Gastrocnemius medialis (tissue), 4 donors: ENCODE measurements around the gene WWOX. TPM values are rescaled to one million over a fixed set of nuclear protein-coding genes. Genes with fewer than 3 reads are reported as not detected.

Experiments
- ATAC-seq, 2 donors: fragments of 150-250 bp; one replicate each; pipeline ENCODE4 v1.9.1; 2016
- DNase-seq, 2 donors: peaks; one replicate each; pipeline ENCODE4 v3.0.0-alpha.2; 2019
- H3K27ac ChIP-seq, 4 donors: fragments of 200-600 bp; sonication (generic); 1 replicate in 1 of 4; 2 replicates in 3 of 4; pipeline ENCODE4 v1.5.1; 2016 to 2018; ENCODE audit warnings: mild to moderate bottlenecking in 2 of 4, moderate library complexity in 1 of 4
- H3K27me3 ChIP-seq, 3 donors: fragments of 200-600 bp; sonication (generic) in 2 of 3; 1 replicate in 1 of 3; 2 replicates in 2 of 3; pipeline versions ENCODE4 v1.5.1 to v1.6.0; 2016 to 2019; ENCODE audit warnings: mild to moderate bottlenecking in 1 of 3, moderate library complexity in 1 of 3
- H3K36me3 ChIP-seq, 2 donors: fragments of 200-600 bp; sonication (generic) in 1 of 2; one replicate each; pipeline ENCODE4 v1.5.1; 2017 to 2018
- H3K4me1 ChIP-seq, 2 donors: fragments of 200-600 bp; sonication (generic) in 1 of 2; one replicate each; pipeline ENCODE4 v1.5.1; 2016 to 2017; ENCODE audit warnings: mild to moderate bottlenecking in 2 of 2
- H3K4me3 ChIP-seq, 4 donors: fragments of 200-600 bp; sonication (generic) in 3 of 4; 1 replicate in 1 of 4; 2 replicates in 3 of 4; pipeline ENCODE4 v1.5.1; 2016 to 2019; ENCODE audit warnings: mild to moderate bottlenecking in 2 of 4
- H3K9me3 ChIP-seq, 3 donors: fragments of 200-600 bp; sonication (generic) in 2 of 3; 1 replicate in 1 of 3; 2 replicates in 2 of 3; pipeline ENCODE4 v1.5.1; 2016 to 2019
- POLR2A ChIP-seq, 2 donors: fragments of 450-650 bp; IDR thresholded peaks; one replicate each; pipeline ENCODE4 v1.6.1; 2017; ENCODE audit warnings: antibody characterized with exemption in 2 of 2, mild to moderate bottlenecking in 2 of 2, moderate library complexity in 2 of 2
- in situ Hi-C, 4 donors: fragments of 200-750 bp; cut with MboI; loops; one replicate each; pipeline versions ENCODE4 v1.15.0 to v1.8.0; 2017; ENCODE audit warnings: low sequenced_read_pairs in 4 of 4
- intact Hi-C: fragments of 100-400 bp; cut with DNase I; formaldehyde crosslinking; loops from one replicate; pipeline ENCODE4 v1.15.1; 2023; ENCODE audit warnings: low total_unique reads
- total RNA-seq, 4 donors: library from RNA; depleted of rRNA; stranded (reverse); fragments of >200 nt; gene quantifications; one replicate each; pipeline versions ENCODE4 v1.1.0 to v1.2.3, GENCODE V29; 2016
- TF ChIP-seq, protein P1 (sequence below), 5 experiments: fragments of 450-650 bp in 3 of 5; fragments of 200-600 bp in 2 of 5; sonication (generic) in 2 of 5; IDR thresholded peaks in 4 of 5; conservative IDR thresholded peaks in 1 of 5; 1 replicate in 4 of 5; 2 replicates in 1 of 5; pipeline ENCODE4 v1.5.1; 2016 to 2019; ENCODE audit warnings: antibody characterized with exemption in 5 of 5, mild to moderate bottlenecking in 3 of 5, moderate library complexity in 3 of 5

The WWOX gene
- total RNA-seq, 4 donors from 2014 or later: 3.3 to 13.0 (median 6.0) TPM

GRCh38 chr16:78642621-78643285, 543.3 kb downstream of the WWOX start:
- H3K4me1 ChIP-seq: no peaks in the 10 kb centered on the region
- in situ Hi-C loops (no loop called here), intact Hi-C loops (no loop called here)
- ATAC-seq (no peak), DNase-seq (no peak)
- no peak for TF ChIP-seq POLR2A (IDR thresholded peaks at IDR 0.05)
- TF ChIP-seq, protein P1, sequence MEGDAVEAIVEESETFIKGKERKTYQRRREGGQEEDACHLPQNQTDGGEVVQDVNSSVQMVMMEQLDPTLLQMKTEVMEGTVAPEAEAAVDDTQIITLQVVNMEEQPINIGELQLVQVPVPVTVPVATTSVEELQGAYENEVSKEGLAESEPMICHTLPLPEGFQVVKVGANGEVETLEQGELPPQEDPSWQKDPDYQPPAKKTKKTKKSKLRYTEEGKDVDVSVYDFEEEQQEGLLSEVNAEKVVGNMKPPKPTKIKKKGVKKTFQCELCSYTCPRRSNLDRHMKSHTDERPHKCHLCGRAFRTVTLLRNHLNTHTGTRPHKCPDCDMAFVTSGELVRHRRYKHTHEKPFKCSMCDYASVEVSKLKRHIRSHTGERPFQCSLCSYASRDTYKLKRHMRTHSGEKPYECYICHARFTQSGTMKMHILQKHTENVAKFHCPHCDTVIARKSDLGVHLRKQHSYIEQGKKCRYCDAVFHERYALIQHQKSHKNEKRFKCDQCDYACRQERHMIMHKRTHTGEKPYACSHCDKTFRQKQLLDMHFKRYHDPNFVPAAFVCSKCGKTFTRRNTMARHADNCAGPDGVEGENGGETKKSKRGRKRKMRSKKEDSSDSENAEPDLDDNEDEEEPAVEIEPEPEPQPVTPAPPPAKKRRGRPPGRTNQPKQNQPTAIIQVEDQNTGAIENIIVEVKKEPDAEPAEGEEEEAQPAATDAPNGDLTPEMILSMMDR (IDR thresholded peaks at IDR 0.05 in 4 of 5, conservative IDR thresholded peaks at IDR 0.05 in 1 of 5): no peak
- no peaks in the 10 kb centered on the region for H3K36me3 ChIP-seq
- no peaks in the 10 kb centered on the region for H3K9me3 ChIP-seq
- no peak overlapping the region for H3K4me3 ChIP-seq
- no peak overlapping the region for H3K27ac ChIP-seq
- no peaks in the 10 kb centered on the region for H3K27me3 ChIP-seq

GRCh38 chr16:78645657-78646056, 546.2 kb downstream of the WWOX start:
- no peak for ATAC-seq
- H3K27me3 ChIP-seq: no peaks in the 10 kb centered on the region
- H3K27ac ChIP-seq: no peak overlapping the region
- intact Hi-C loops: no loop called here
- DNase-seq: no peak
- TF ChIP-seq, protein P1 (IDR thresholded peaks at IDR 0.05 in 4 of 5, conservative IDR thresholded peaks at IDR 0.05 in 1 of 5): no peak
- TF ChIP-seq POLR2A (IDR thresholded peaks at IDR 0.05): no peak
- no peaks in the 10 kb centered on the region for H3K9me3 ChIP-seq
- H3K36me3 ChIP-seq: no peaks in the 10 kb centered on the region
- in situ Hi-C loops: no loop called here
- H3K4me3 ChIP-seq: no peak overlapping the region
- no peaks in the 10 kb centered on the region for H3K4me1 ChIP-seq

DNA sequence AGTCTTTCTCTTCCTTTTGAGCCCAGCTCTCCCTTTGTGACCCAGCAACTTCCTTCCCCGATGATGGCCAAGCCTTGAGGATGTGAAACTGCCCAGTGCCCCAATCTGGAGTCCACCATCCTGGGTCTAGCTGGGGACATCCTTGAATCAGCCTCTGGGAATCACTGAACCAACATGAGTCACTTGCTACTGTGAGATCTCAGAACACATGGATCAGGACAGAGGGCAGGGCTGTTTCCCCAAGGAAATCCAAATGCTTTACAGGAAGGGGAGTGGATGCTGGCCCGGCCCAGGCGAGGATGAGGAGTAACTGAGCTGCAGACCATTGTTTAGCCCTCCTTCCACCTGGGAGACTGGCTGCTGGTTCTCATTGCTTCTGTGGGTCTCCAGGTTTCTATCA, 547.6 kb downstream of the WWOX start:
- Histone ChIP-seq H3K36me3 (no peaks in the 10 kb centered on the region), H3K27me3 (no peaks in the 10 kb centered on the region), H3K9me3 (no peaks in the 10 kb centered on the region), H3K4me1 (no peaks in the 10 kb centered on the region), H3K4me3 (no peak overlapping the region), H3K27ac (peak overlapping the region in 1 of 4 donors; percentile 34)
- intact Hi-C loops: no loop called here
- DNase-seq (no peak), ATAC-seq (no peak)
- TF ChIP-seq POLR2A (IDR thresholded peaks at IDR 0.05): no peak
- TF ChIP-seq, protein P1 (IDR thresholded peaks at IDR 0.05 in 4 of 5, conservative IDR thresholded peaks at IDR 0.05 in 1 of 5): no peak
- in situ Hi-C loops: no loop called here

GRCh38 chr16:78647491-78647890, 548.0 kb downstream of the WWOX start:
- H3K27ac ChIP-seq: no peak overlapping the region
- intact Hi-C loops: no loop called here
- ATAC-seq: no peak

More at GRCh38 chr16:78647491-78647890, 548.0 kb downstream of the WWOX start:
- Histone ChIP-seq H3K27me3 (no peaks in the 10 kb centered on the region), H3K4me1 (no peaks in the 10 kb centered on the region), H3K4me3 (no peak overlapping the region), H3K36me3 (no peaks in the 10 kb centered on the region), H3K9me3 (no peaks in the 10 kb centered on the region)
- DNase-seq: no peak
- TF ChIP-seq, protein P1 (IDR thresholded peaks at IDR 0.05 in 4 of 5, conservative IDR thresholded peaks at IDR 0.05 in 1 of 5): no peak
- TF ChIP-seq POLR2A (IDR thresholded peaks at IDR 0.05): no peak
- in situ Hi-C loops: no loop called here
